ENCODE data around the gene PTPRN2.

Gene PTPRN2

DNA sequence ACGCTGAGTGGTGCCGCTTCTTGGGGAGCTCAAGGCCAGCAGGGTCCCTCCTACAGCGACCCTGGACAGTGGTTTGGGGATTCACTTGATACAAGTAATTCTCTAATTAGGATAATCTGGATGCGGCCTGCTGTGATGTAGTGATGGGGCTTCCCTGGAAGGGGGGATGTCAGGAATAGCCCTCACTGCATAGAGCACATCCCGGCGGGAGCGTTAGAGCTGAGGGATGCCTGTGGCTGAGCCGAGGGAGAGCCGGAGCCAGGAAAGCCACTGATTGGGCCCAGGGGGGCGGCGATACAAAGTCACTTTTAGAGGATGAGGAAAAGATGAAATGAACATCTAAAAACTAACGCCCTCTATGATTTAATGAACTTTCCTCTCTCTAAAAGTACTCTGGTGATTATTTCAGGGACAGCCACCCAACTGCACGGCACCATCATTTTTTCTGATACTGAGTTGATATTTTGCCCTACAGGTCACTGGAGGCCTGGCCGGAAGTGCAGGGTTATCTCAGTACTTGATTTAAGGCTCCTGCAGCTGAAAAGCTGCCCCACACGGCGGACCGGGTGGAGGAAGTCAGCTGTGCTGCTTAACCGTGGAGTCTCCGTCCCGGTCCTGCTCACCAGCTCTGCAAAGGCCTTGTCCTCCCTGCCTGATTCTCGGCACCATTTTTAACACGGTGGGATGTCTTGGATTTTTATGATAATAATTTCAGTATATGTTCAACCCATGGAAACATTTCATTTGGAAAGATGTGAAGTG, 732.0 kb downstream of the PTPRN2 start:
- TF ChIP-seq, protein P1, sequence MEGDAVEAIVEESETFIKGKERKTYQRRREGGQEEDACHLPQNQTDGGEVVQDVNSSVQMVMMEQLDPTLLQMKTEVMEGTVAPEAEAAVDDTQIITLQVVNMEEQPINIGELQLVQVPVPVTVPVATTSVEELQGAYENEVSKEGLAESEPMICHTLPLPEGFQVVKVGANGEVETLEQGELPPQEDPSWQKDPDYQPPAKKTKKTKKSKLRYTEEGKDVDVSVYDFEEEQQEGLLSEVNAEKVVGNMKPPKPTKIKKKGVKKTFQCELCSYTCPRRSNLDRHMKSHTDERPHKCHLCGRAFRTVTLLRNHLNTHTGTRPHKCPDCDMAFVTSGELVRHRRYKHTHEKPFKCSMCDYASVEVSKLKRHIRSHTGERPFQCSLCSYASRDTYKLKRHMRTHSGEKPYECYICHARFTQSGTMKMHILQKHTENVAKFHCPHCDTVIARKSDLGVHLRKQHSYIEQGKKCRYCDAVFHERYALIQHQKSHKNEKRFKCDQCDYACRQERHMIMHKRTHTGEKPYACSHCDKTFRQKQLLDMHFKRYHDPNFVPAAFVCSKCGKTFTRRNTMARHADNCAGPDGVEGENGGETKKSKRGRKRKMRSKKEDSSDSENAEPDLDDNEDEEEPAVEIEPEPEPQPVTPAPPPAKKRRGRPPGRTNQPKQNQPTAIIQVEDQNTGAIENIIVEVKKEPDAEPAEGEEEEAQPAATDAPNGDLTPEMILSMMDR (IDR thresholded peaks at IDR 0.05; ENCODE audit: low read depth, low read length): no peak
- TF ChIP-seq POLR2A (IDR thresholded peaks at IDR 0.05; ENCODE audit: extremely low read depth, insufficient read length) (no peak), MYC (IDR thresholded peaks at IDR 0.05; ENCODE audit: low read depth, low read length) (no peak), MAX (IDR thresholded peaks at IDR 0.05; ENCODE audit: low read depth, low read length) (no peak)
- H3K4me3 ChIP-seq (ENCODE audit: low read depth, low read length): peak overlapping the region; percentile 42
- DNase-seq (ENCODE audit: low read depth): no peak

DNA sequence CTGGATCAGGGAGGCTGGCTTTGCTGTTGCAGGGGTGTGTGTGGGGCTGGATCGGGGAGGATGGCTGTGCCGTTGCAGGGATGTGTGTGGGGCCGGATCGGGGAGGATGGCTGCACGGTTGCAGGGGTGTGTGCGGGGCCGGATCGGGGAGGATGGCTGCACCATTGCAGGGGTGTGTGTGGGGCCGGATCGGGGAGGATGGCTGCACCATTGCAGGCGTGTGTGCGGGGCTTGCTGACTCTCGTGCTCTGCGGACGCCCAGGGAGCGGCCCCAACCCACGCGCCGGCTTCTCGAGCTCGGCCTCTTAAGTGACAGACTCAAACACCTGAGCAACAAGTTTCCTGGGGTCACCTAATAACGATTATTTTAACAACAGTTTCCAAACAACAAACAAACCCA, 732.6 kb downstream of the PTPRN2 start:
- H3K4me3 ChIP-seq (ENCODE audit: low read depth, low read length): peak overlapping the region; percentile 53
- DNase-seq (ENCODE audit: low read depth): no peak
- no peak for TF ChIP-seq POLR2A (IDR thresholded peaks at IDR 0.05; ENCODE audit: extremely low read depth, insufficient read length)
- no peak for TF ChIP-seq MAX (IDR thresholded peaks at IDR 0.05; ENCODE audit: low read depth, low read length)
- TF ChIP-seq, protein P1 (IDR thresholded peaks at IDR 0.05; ENCODE audit: low read depth, low read length): no peak
- no peak for TF ChIP-seq MYC (IDR thresholded peaks at IDR 0.05; ENCODE audit: low read depth, low read length)

GRCh38 chr7:157854066-157854891, 733.3 kb downstream of the PTPRN2 start:
- peak overlapping the region; percentile 53 for H3K4me3 ChIP-seq (ENCODE audit: low read depth, low read length)
- TF ChIP-seq MAX (IDR thresholded peaks at IDR 0.05; ENCODE audit: low read depth, low read length) (peak; percentile 100), POLR2A (IDR thresholded peaks at IDR 0.05; ENCODE audit: extremely low read depth, insufficient read length) (no peak), MYC (IDR thresholded peaks at IDR 0.05; ENCODE audit: low read depth, low read length) (peak; percentile 98)
- TF ChIP-seq, protein P1 (IDR thresholded peaks at IDR 0.05; ENCODE audit: low read depth, low read length): no peak
- DNase-seq (ENCODE audit: low read depth): peak; percentile 99

DNA sequence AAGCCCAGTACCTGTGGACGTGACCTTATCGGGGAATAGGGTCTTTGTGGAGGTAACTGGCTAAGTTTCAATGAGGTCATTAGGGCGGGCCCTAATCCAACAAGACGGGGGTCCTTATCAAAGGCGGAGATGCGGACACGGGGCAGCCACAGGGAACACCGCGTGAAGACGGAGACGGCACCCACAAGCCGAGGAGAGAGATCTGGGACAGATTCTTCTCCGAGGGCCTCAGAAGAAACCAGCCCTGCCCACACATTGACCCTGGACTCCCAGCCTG, 733.9 kb downstream of the PTPRN2 start:
- peak overlapping the region; percentile 53 for H3K4me3 ChIP-seq (ENCODE audit: low read depth, low read length)
- TF ChIP-seq MAX (IDR thresholded peaks at IDR 0.05; ENCODE audit: low read depth, low read length) (no peak), MYC (IDR thresholded peaks at IDR 0.05; ENCODE audit: low read depth, low read length) (no peak), POLR2A (IDR thresholded peaks at IDR 0.05; ENCODE audit: extremely low read depth, insufficient read length) (no peak)
- TF ChIP-seq, protein P1 (IDR thresholded peaks at IDR 0.05; ENCODE audit: low read depth, low read length): no peak
- DNase-seq (ENCODE audit: low read depth): no peak

DNA sequence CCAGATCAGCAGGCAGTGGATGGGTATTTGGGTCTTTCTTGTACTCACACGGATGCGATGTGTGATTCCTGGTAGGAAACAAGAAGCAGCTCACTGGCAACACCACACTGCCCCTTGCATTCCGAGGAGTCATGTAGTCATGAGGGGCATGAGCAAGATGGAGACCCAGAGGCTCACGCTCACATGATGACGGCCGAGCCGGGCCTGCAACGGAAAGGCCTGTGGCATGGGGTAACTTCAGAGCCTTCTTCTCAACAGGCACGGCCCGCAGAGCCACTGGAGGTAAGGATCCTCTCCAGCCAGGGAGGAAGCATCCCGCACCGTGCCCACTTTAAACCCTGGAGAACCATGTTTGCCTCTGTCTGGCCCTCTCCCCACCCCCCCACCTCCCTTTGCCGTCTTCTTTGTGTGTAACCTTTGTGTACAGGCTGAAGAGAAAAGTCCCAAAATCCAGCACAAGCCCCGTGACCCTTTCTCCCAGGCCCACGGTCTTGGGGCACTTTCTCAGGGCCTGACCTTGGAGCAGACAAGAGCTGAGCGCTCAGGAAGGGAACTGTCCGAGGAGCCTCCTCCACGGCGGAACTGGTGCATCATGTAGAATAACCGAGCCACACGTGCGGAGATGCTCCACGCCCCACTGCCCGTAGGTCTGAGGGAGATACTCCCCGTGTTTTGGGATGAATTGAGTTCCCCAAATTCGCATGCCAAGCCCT, 734.4 kb downstream of the PTPRN2 start:
- TF ChIP-seq MYC (IDR thresholded peaks at IDR 0.05; ENCODE audit: low read depth, low read length) (no peak), POLR2A (IDR thresholded peaks at IDR 0.05; ENCODE audit: extremely low read depth, insufficient read length) (no peak), MAX (IDR thresholded peaks at IDR 0.05; ENCODE audit: low read depth, low read length) (no peak)
- TF ChIP-seq, protein P1 (IDR thresholded peaks at IDR 0.05; ENCODE audit: low read depth, low read length): no peak
- H3K4me3 ChIP-seq (ENCODE audit: low read depth, low read length): no peak overlapping the region
- DNase-seq (ENCODE audit: low read depth): no peak
